Measurements from ENCODE around the gene CDH15.
A peak's percentile ranks its signal among the peaks of the same experiment; 100 is the strongest.

The CDH15 gene

GRCh38 chr16:89144681-89145080, 26.9 kb upstream of the CDH15 start:
- no peak for DNase-seq (ENCODE audit: low spot score)
- ChIA-PET CTCF (no interaction called here), POLR2A (ENCODE audit: low non-redundant PET) (no interaction called here)
- TF ChIP-seq CTCF (conservative IDR thresholded peaks at IDR 0.05; ENCODE audit: low read depth) = no peak
- no peak overlapping the region for H3K27ac ChIP-seq

GRCh38 chr16:89145406-89146161, 26.0 kb upstream of the CDH15 start:
- no peak overlapping the region for H3K27ac ChIP-seq
- ChIA-PET CTCF (no interaction called here), POLR2A (ENCODE audit: low non-redundant PET) (no interaction called here)
- no peak for TF ChIP-seq CTCF (conservative IDR thresholded peaks at IDR 0.05; ENCODE audit: low read depth)
- no peak for DNase-seq (ENCODE audit: low spot score)

- POLR2A ChIA-PET (ENCODE audit: low non-redundant PET) = no interaction called here
- TF ChIP-seq CTCF (conservative IDR thresholded peaks at IDR 0.05; ENCODE audit: low read depth) = no peak
- no peak for DNase-seq (ENCODE audit: low spot score)
- no peak overlapping the region for H3K27ac ChIP-seq
- CTCF ChIA-PET = interaction anchor here (0.7 kb wide), 1 partner anchor 461 kb away, joined by 3 read pairs; no protein-coding TSS in a partner anchor
Observed at GRCh38 chr16:89146211-89147005, 25.1 kb upstream of the CDH15 start.

DNA sequence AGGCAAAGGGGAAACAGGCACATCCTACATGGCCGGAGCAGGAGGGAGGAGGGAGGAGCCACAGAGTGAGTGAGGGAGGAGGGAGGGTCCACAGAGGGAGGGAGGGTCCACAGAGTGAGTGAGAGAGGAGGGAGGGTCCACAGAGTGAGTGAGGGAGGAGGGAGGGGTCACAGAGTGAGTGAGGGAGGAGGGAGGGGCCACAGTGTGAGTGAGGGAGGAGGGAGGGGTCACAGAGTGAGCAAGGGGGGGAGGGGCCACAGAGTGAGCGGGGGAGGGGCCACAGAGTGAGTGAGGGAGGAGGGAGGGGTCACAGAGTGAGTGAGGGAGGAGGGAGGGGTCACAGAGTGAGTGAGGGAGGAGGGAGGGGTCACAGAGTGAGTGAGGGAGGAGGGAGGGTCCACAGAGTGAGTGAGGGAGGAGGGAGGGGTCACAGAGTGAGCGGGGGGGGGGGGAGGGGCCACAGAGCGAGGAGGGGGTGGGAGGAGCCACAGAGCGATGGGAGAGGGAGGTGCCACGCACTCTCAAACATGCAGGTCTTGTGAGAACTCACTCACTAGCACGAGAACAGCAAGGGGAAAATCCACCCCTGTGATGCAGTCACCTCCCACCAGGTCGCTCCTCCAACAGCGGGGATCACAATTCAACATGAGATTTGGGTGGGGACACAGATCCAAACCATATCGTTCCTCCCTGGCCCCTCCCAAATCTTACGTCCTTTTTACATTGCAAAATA, 24.3 kb upstream of the CDH15 start:
- CTCF ChIA-PET = interaction anchor here (0.7 kb wide), 1 partner anchor 462 kb away, joined by 3 read pairs; no protein-coding TSS in a partner anchor
- no peak for TF ChIP-seq CTCF (conservative IDR thresholded peaks at IDR 0.05; ENCODE audit: low read depth)
- no peak for DNase-seq (ENCODE audit: low spot score)
- H3K27ac ChIP-seq = no peak overlapping the region
- POLR2A ChIA-PET (ENCODE audit: low non-redundant PET) = no interaction called here

- peak overlapping the region; percentile 75 for H3K27ac ChIP-seq
Observed at GRCh38 chr16:89149386-89149785, 22.2 kb upstream of the CDH15 start.

More at GRCh38 chr16:89149386-89149785, 22.2 kb upstream of the CDH15 start:
- ChIA-PET POLR2A (ENCODE audit: low non-redundant PET) (no interaction called here), CTCF (interaction anchor here (0.6 kb wide), 2 partner anchors 18 to 22 kb away, joined by 3 read pairs; no protein-coding TSS in a partner anchor)
- TF ChIP-seq CTCF (conservative IDR thresholded peaks at IDR 0.05; ENCODE audit: low read depth) = no peak
- DNase-seq (ENCODE audit: low spot score) = no peak
